ENCODE measurements around the gene NRXN3. TPM values are rescaled to one million over a fixed set of nuclear protein-coding genes. Genes with fewer than 3 reads are reported as not detected.

The NRXN3 gene
- total and polyA plus RNA-seq, 2 experiments from 2014 or later: 5.7 to 7.1 TPM

GRCh38 chr14:78788467-78789360 lies 618.5 kb downstream of the NRXN3 start:
- no peak for DNase-seq (ENCODE audit: low spot score)

GRCh38 chr14:78790271-78790670 lies 620.1 kb downstream of the NRXN3 start:
- Histone ChIP-seq H3K27ac (no peak overlapping the region), H3K9me3 (ENCODE audit: low read depth) (no peaks in the 10 kb centered on the region), H3K79me2 (no peaks in the 10 kb centered on the region), H3K9me2 (replicated peaks; ENCODE audit: insufficient read depth) (no peaks in the 10 kb centered on the region), H3K4me3 (no peak overlapping the region), H4K20me1 (ENCODE audit: insufficient read depth, poor library complexity, severe bottlenecking) (no peaks in the 10 kb centered on the region), H3K27me3 (peaks cover 4% of the 10 kb centered on the region), H3K36me3 (replicated peaks; ENCODE audit: insufficient read depth, low read depth) (no peaks in the 10 kb centered on the region), H2AFZ (no peak overlapping the region), H3K4me1 (ENCODE audit: insufficient read depth) (no peaks in the 10 kb centered on the region), H3K4me2 (no peak overlapping the region)
- no peak for TF ChIP-seq EZH2 (IDR thresholded peaks at IDR 0.05; ENCODE audit: borderline replicate concordance)
- peak; percentile 12 for TF ChIP-seq CTCF (IDR thresholded peaks at IDR 0.05; ENCODE audit: poor library complexity)
- 12% methylated on average over 2 of the region's 2 CpGs for WGBS (ENCODE audit: low lambda C conversion rate, missing lambda C conversion rate)
- no peak for DNase-seq (ENCODE audit: low spot score)

More at GRCh38 chr14:78788467-78789360, 618.5 kb downstream of the NRXN3 start:
- WGBS (ENCODE audit: low lambda C conversion rate, missing lambda C conversion rate): 89% methylated on average over 2 of the region's 2 CpGs
- no peaks in the 10 kb centered on the region for H4K20me1 ChIP-seq (ENCODE audit: insufficient read depth, poor library complexity, severe bottlenecking)
- H3K4me3 ChIP-seq: no peak overlapping the region
- no peak for TF ChIP-seq EZH2 (IDR thresholded peaks at IDR 0.05; ENCODE audit: borderline replicate concordance)
- TF ChIP-seq EZH2phosphoT487 (IDR thresholded peaks at IDR 0.05; ENCODE audit: low read depth, severe bottlenecking, unreplicated experiment): no peak
- no peak for TF ChIP-seq CTCF (IDR thresholded peaks at IDR 0.05; ENCODE audit: poor library complexity)
- no peaks in the 10 kb centered on the region for H3K4me1 ChIP-seq (ENCODE audit: insufficient read depth)
- no peak overlapping the region for H2AFZ ChIP-seq
- no peak overlapping the region for H3K4me2 ChIP-seq
- peaks cover 4% of the 10 kb centered on the region for H3K27me3 ChIP-seq
- no peaks in the 10 kb centered on the region for H3K79me2 ChIP-seq
- H3K27ac ChIP-seq: no peak overlapping the region
- no peaks in the 10 kb centered on the region for H3K36me3 ChIP-seq (replicated peaks; ENCODE audit: insufficient read depth, low read depth)
- no peaks in the 10 kb centered on the region for H3K9me3 ChIP-seq (ENCODE audit: low read depth)
- H3K9me2 ChIP-seq (replicated peaks; ENCODE audit: insufficient read depth): no peaks in the 10 kb centered on the region

GRCh38 chr14:78798757-78799156 lies 628.6 kb downstream of the NRXN3 start:
- Histone ChIP-seq H3K4me3 (no peak overlapping the region), H3K9me2 (replicated peaks; ENCODE audit: insufficient read depth) (no peaks in the 10 kb centered on the region), H3K9me3 (ENCODE audit: low read depth) (no peaks in the 10 kb centered on the region), H3K27me3 (no peaks in the 10 kb centered on the region), H3K4me1 (ENCODE audit: insufficient read depth) (no peaks in the 10 kb centered on the region), H3K79me2 (no peaks in the 10 kb centered on the region), H3K36me3 (replicated peaks; ENCODE audit: insufficient read depth, low read depth) (no peaks in the 10 kb centered on the region), H4K20me1 (ENCODE audit: insufficient read depth, poor library complexity, severe bottlenecking) (no peaks in the 10 kb centered on the region), H3K4me2 (no peak overlapping the region), H2AFZ (no peak overlapping the region), H3K27ac (no peak overlapping the region)
- DNase-seq (ENCODE audit: low spot score): no peak
- 56% methylated on average over 5 of the region's 5 CpGs for WGBS (ENCODE audit: low lambda C conversion rate, missing lambda C conversion rate)
- TF ChIP-seq EZH2phosphoT487 (IDR thresholded peaks at IDR 0.05; ENCODE audit: low read depth, severe bottlenecking, unreplicated experiment): no peak
- no peak for TF ChIP-seq EZH2 (IDR thresholded peaks at IDR 0.05; ENCODE audit: borderline replicate concordance)

- TF ChIP-seq CTCF (IDR thresholded peaks at IDR 0.05; ENCODE audit: poor library complexity) (no peak), EZH2phosphoT487 (IDR thresholded peaks at IDR 0.05; ENCODE audit: low read depth, severe bottlenecking, unreplicated experiment) (no peak), EZH2 (IDR thresholded peaks at IDR 0.05; ENCODE audit: borderline replicate concordance) (no peak)
- WGBS (ENCODE audit: low lambda C conversion rate, missing lambda C conversion rate): 38% methylated on average over 3 of the region's 3 CpGs
- no peak overlapping the region for H3K27ac ChIP-seq
- H3K4me2 ChIP-seq: no peak overlapping the region
- H4K20me1 ChIP-seq (ENCODE audit: insufficient read depth, poor library complexity, severe bottlenecking): no peaks in the 10 kb centered on the region
- no peak overlapping the region for H3K4me3 ChIP-seq
- H3K9me3 ChIP-seq (ENCODE audit: low read depth): no peaks in the 10 kb centered on the region
- DNase-seq (ENCODE audit: low spot score): peak; percentile 11
- no peaks in the 10 kb centered on the region for H3K79me2 ChIP-seq
- H3K27me3 ChIP-seq: no peaks in the 10 kb centered on the region
- no peaks in the 10 kb centered on the region for H3K36me3 ChIP-seq (replicated peaks; ENCODE audit: insufficient read depth, low read depth)
- H3K4me1 ChIP-seq (ENCODE audit: insufficient read depth): no peaks in the 10 kb centered on the region
- no peaks in the 10 kb centered on the region for H3K9me2 ChIP-seq (replicated peaks; ENCODE audit: insufficient read depth)
- no peak overlapping the region for H2AFZ ChIP-seq
These were observed 635.4 kb downstream of the NRXN3 start for GRCh38 chr14:78805570-78805969.
